HEK293 (cell line): ENCODE results near the gene WDR64.

Source experiments
- CTCF ChIP-seq: fragments of 450-650 bp; formaldehyde crosslinking; IDR thresholded peaks from 2 replicates; pipeline ENCODE4 v1.5.1; 2016; ENCODE audit warnings: missing biosample characterization, missing genetic modification characterization
- GFI1B ChIP-seq: fragments of 450-650 bp; formaldehyde crosslinking; IDR thresholded peaks from 2 replicates; pipeline ENCODE4 v1.5.1; 2016; ENCODE audit warnings: missing biosample characterization, missing genetic modification characterization
- GLI2 ChIP-seq: fragments of 450-650 bp; formaldehyde crosslinking; IDR thresholded peaks from 2 replicates; pipeline ENCODE4; 2017; ENCODE audit warnings: missing biosample characterization, missing genetic modification characterization, low read depth, borderline replicate concordance
- KLF1 ChIP-seq: fragments of 450-650 bp; formaldehyde crosslinking; IDR thresholded peaks from 2 replicates; pipeline ENCODE4 v1.5.1; 2016; ENCODE audit warnings: missing biosample characterization, missing genetic modification characterization
- KLF10 ChIP-seq: fragments of 450-650 bp; IDR thresholded peaks from 2 replicates; pipeline ENCODE4 v1.5.1; 2018; ENCODE audit warnings: missing biosample characterization, mild to moderate bottlenecking, missing genetic modification characterization
- MZF1 ChIP-seq: fragments of 450-650 bp; formaldehyde crosslinking; IDR thresholded peaks from 2 replicates; pipeline ENCODE4 v1.5.1; 2017; ENCODE audit warnings: missing biosample characterization, missing genetic modification characterization, borderline replicate concordance
- OSR2 ChIP-seq: fragments of 450-650 bp; formaldehyde crosslinking; IDR thresholded peaks from 2 replicates; pipeline ENCODE4 v1.5.1; 2016; ENCODE audit warnings: missing biosample characterization, missing genetic modification characterization
- PBX3 ChIP-seq: sonication (generic); formaldehyde crosslinking; IDR thresholded peaks from 2 replicates; pipeline ENCODE4 v1.8.1; 2022; ENCODE audit warnings: mild to moderate bottlenecking, moderate library complexity, missing genetic modification reagents
- RBAK ChIP-seq: fragments of 450-650 bp; formaldehyde crosslinking; IDR thresholded peaks from 2 replicates; pipeline ENCODE4 v1.5.1; 2016; ENCODE audit warnings: missing biosample characterization, missing genetic modification characterization
- SETDB1 ChIP-seq: IDR thresholded peaks from one replicate; pipeline ENCODE4 v1.6.1; 2017; ENCODE audit warnings: mild to moderate bottlenecking, low read length, moderate library complexity, mixed read lengths; ENCODE audit not compliant: insufficient read length
- ZBTB44 ChIP-seq: fragments of 450-650 bp; IDR thresholded peaks from 2 replicates; pipeline ENCODE4 v1.5.1; 2018; ENCODE audit warnings: missing biosample characterization, mild to moderate bottlenecking, missing genetic modification characterization
- ZIC2 ChIP-seq: fragments of 450-650 bp; formaldehyde crosslinking; IDR thresholded peaks from 2 replicates; pipeline ENCODE4 v1.5.1; 2016; ENCODE audit warnings: missing biosample characterization, missing genetic modification characterization
- ZNF112 ChIP-seq: fragments of 450-650 bp; formaldehyde crosslinking; IDR thresholded peaks from 2 replicates; pipeline ENCODE4 v1.5.0; 2017; ENCODE audit warnings: missing biosample characterization, missing genetic modification characterization
- ZNF132 ChIP-seq: fragments of 450-650 bp; formaldehyde crosslinking; IDR thresholded peaks from 2 replicates; pipeline ENCODE4 v1.5.1; 2017; ENCODE audit warnings: missing biosample characterization, missing genetic modification characterization, borderline replicate concordance
- ZNF211 ChIP-seq: fragments of 450-650 bp; formaldehyde crosslinking; IDR thresholded peaks from 2 replicates; pipeline ENCODE4 v1.5.1; 2016; ENCODE audit warnings: low read depth, missing biosample characterization, missing genetic modification characterization
- ZNF292 ChIP-seq: fragments of 450-650 bp; formaldehyde crosslinking; IDR thresholded peaks from 2 replicates; pipeline ENCODE4 v1.5.1; 2016; ENCODE audit warnings: low read depth, missing biosample characterization, missing genetic modification characterization, borderline replicate concordance
- ZNF302 ChIP-seq: fragments of 450-650 bp; formaldehyde crosslinking; IDR thresholded peaks from 2 replicates; pipeline ENCODE4 v1.5.1; 2016; ENCODE audit warnings: missing biosample characterization, missing genetic modification characterization, low read depth
- ZNF335 ChIP-seq: fragments of 450-650 bp; formaldehyde crosslinking; conservative IDR thresholded peaks from 2 replicates; pipeline ENCODE4 v1.5.1; 2016; ENCODE audit warnings: missing biosample characterization, missing genetic modification characterization
- ZNF433 ChIP-seq: fragments of 450-650 bp; formaldehyde crosslinking; IDR thresholded peaks from 2 replicates; pipeline ENCODE4 v1.5.1; 2016; ENCODE audit warnings: missing biosample characterization, missing genetic modification characterization, low read depth
- ZNF473 ChIP-seq: fragments of 450-650 bp; formaldehyde crosslinking; IDR thresholded peaks from 2 replicates; pipeline ENCODE4 v1.5.1; 2017; ENCODE audit warnings: missing biosample characterization, missing genetic modification characterization
- ZNF518A ChIP-seq: fragments of 450-650 bp; formaldehyde crosslinking; conservative IDR thresholded peaks from 2 replicates; pipeline ENCODE4 v1.5.1; 2016; ENCODE audit warnings: low read depth, missing biosample characterization, missing genetic modification characterization
- ZNF558 ChIP-seq: fragments of 450-650 bp; formaldehyde crosslinking; IDR thresholded peaks from 2 replicates; pipeline ENCODE4 v1.5.1; 2016; ENCODE audit warnings: missing biosample characterization, missing genetic modification characterization
- ZNF621 ChIP-seq: fragments of 450-650 bp; formaldehyde crosslinking; IDR thresholded peaks from 2 replicates; pipeline ENCODE4 v1.5.1; 2017; ENCODE audit warnings: missing biosample characterization, missing genetic modification characterization
- ZNF639 ChIP-seq: fragments of 450-650 bp; formaldehyde crosslinking; IDR thresholded peaks from 2 replicates; pipeline ENCODE4 v1.5.1; 2016; ENCODE audit warnings: missing biosample characterization, missing genetic modification characterization
- ZNF670 ChIP-seq: fragments of 450-650 bp; formaldehyde crosslinking; IDR thresholded peaks from 2 replicates; pipeline ENCODE4 v1.5.1; 2016; ENCODE audit warnings: missing biosample characterization, missing genetic modification characterization, low read depth
- ZNF76 ChIP-seq: fragments of 450-650 bp; formaldehyde crosslinking; IDR thresholded peaks from 2 replicates; pipeline ENCODE4; 2016; ENCODE audit warnings: low read depth, missing biosample characterization, missing genetic modification characterization, borderline replicate concordance

WDR64 gene

DNA sequence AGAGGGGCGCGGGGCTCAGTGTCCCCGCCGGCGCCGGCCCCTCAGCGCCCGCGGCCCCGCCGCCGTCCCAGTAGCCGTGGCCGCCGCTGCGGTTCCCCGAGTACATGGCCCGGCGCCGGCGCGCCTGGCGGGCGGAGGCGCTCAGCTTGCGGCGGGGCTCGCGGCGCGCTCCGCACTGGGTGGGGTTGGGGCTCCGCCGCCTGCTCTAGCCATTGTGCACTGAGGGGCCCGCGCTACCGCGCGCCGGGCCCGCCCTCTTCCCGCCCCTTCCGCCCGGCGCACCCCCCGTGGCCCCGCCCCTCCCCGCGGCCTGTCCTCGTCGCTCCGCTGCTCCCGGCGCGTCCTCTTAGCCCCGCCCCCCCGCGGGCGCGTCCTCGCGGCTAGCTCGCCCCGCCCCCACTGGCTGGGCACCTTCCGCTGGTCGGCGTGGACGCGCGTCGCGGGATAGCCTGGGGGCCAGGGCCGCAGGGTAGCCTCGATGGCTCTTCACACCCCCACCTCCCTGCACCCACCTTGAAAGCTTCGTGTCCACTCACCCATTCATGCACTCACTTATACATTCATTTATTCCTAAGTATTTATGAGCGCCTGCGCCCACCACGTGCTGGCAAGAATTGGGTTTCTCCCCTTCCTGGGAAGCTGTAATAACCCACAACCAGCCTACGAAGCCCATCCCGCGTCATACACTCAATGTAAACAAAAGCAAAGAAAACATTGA lies 11.8 kb upstream of the WDR64 start, which contains the start of the genes CHML and OPN3 (continued):
- TF ChIP-seq KLF1 (tag by site-specific recombination) (no peak), ZIC2 (tag by site-specific recombination) (no peak), ZNF112 (tag by site-specific recombination) (no peak), ZNF621 (tag by site-specific recombination) (no peak), GFI1B (tag by site-specific recombination) (no peak), OSR2 (no peak), ZNF639 (tag by site-specific recombination) (no peak), ZNF335 (tag by site-specific recombination) (peak; percentile 87), ZNF292 (tag by site-specific recombination) (no peak), ZNF473 (no peak), PBX3 (CRISPR knock-in tag) (peak; percentile 48; the same call in 1 of the 2 replicates), CTCF (no peak), MZF1 (no peak), ZNF302 (tag by site-specific recombination) (no peak), SETDB1 (no peak), ZNF76 (peak; percentile 19; the same call in 1 of the 2 replicates), RBAK (no peak), ZNF433 (tag by site-specific recombination) (no peak), ZNF670 (no peak), ZNF558 (tag by site-specific recombination) (no peak), KLF10 (tag by site-specific recombination) (peak; percentile 92), ZNF518A (tag by site-specific recombination) (peak; percentile 57; the same call in 1 of the 2 replicates), ZNF132 (tag by site-specific recombination) (no peak), ZBTB44 (tag by site-specific recombination) (no peak), ZNF211 (tag by site-specific recombination) (no peak), GLI2 (tag by site-specific recombination) (no peak)
